ENCODE results near the gene YWHAQ.
A peak's percentile ranks its signal among the peaks of the same experiment; 100 is the strongest.
"Not testable (repeated sequence)": the region's sequence is repeated elsewhere in the genome, so short reads cannot be mapped to it uniquely, and the experiment has no call there.

YWHAQ gene

GRCh38 chr2:9558948-9559381 lies 71.8 kb downstream of the YWHAQ start:
- no peak for TF ChIP-seq CTCF (IDR thresholded peaks at IDR 0.05; ENCODE audit: insufficient read depth, low read length, missing control alignments)
- DNase-seq (ENCODE audit: low read depth, low spot score), result peak; percentile 91
- H3K4me3 ChIP-seq (ENCODE audit: low read depth, low read length), result no peak overlapping the region
- ChIA-PET POLR2A (interaction anchor here (1.6 kb wide), 1 partner anchor 72 kb away, joined by 4 read pairs; the partner anchor contains the start of gene YWHAQ), CTCF (interaction anchor here (0.6 to 2.2 kb wide), 6 partner anchors 9 to 241 kb away, joined by 3 to 8 read pairs (median 5); no protein-coding TSS in a partner anchor)

- no peak for DNase-seq (ENCODE audit: low read depth, low spot score)
- peak overlapping the region; percentile 95 for H3K4me3 ChIP-seq (ENCODE audit: low read depth, low read length)
- no peak for TF ChIP-seq CTCF (IDR thresholded peaks at IDR 0.05; ENCODE audit: insufficient read depth, low read length, missing control alignments)
- CTCF ChIA-PET, result interaction anchor here (0.7 to 2.6 kb wide), 11 partner anchors 14 to 492 kb away, joined by 3 to 11 read pairs (median 3); no protein-coding TSS in a partner anchor
- POLR2A ChIA-PET, result interaction anchor here (0.9 to 3.1 kb wide), 8 partner anchors 9 to 287 kb away, joined by 3 to 28 read pairs (median 6); partner anchors contain the start of genes TAF1B and YWHAQ
These were observed 74.6 kb downstream of the YWHAQ start for GRCh38 chr2:9556121-9556743.

GRCh38 chr2:9555297-9556120 lies 75.3 kb downstream of the YWHAQ start, which contains the start of gene ADAM17:
TSS of gene ADAM17 (minus strand) at chr2:9555830. CDS start at chr2:9555605, 225 bp downstream.
- peak within 1 kb of the TSS; percentile 95 for H3K4me3 ChIP-seq (ENCODE audit: low read depth, low read length)
- ChIA-PET CTCF (interaction anchor here (0.7 to 2.6 kb wide), 16 partner anchors 9 to 493 kb away, joined by 3 to 11 read pairs (median 4); no protein-coding TSS in a partner anchor), POLR2A (interaction anchor here (0.6 to 3.1 kb wide), 13 partner anchors 9 to 401 kb away, joined by 3 to 28 read pairs (median 4); partner anchors contain the start of genes CPSF3, ITGB1BP1, TAF1B and YWHAQ)
- TF ChIP-seq CTCF (IDR thresholded peaks at IDR 0.05; ENCODE audit: insufficient read depth, low read length, missing control alignments), result peak; percentile 79
- DNase-seq (ENCODE audit: low read depth, low spot score), result peak; percentile 76

GRCh38 chr2:9554921-9555296 lies 75.9 kb downstream of the YWHAQ start:
- no peak for TF ChIP-seq CTCF (IDR thresholded peaks at IDR 0.05; ENCODE audit: insufficient read depth, low read length, missing control alignments)
- H3K4me3 ChIP-seq (ENCODE audit: low read depth, low read length), result peak overlapping the region; percentile 95
- DNase-seq (ENCODE audit: low read depth, low spot score), result no peak
- ChIA-PET CTCF (interaction anchor here (0.8 to 2.6 kb wide), 9 partner anchors 9 to 494 kb away, joined by 3 to 11 read pairs (median 4); no protein-coding TSS in a partner anchor), POLR2A (interaction anchor here (0.6 to 3.1 kb wide), 5 partner anchors 10 to 401 kb away, joined by 4 to 28 read pairs (median 4); partner anchors contain the start of genes CPSF3, ITGB1BP1 and YWHAQ)

GRCh38 chr2:9552219-9553178 lies 78.3 kb downstream of the YWHAQ start:
- no peak for TF ChIP-seq CTCF (IDR thresholded peaks at IDR 0.05; ENCODE audit: insufficient read depth, low read length, missing control alignments)
- no peak overlapping the region for H3K4me3 ChIP-seq (ENCODE audit: low read depth, low read length)
- DNase-seq (ENCODE audit: low read depth, low spot score), result no peak
- POLR2A ChIA-PET, result no interaction called here
- CTCF ChIA-PET, result no interaction called here

GRCh38 chr2:9550859-9551391 lies 79.9 kb downstream of the YWHAQ start:
- CTCF ChIA-PET; POLR2A ChIA-PET; DNase-seq (ENCODE audit: low read depth, low spot score); H3K4me3 ChIP-seq (ENCODE audit: low read depth, low read length): not testable (repeated sequence)
